H7 (cell line): ENCODE results near the gene WWC1. TPM values are rescaled to one million over a fixed set of nuclear protein-coding genes. Genes with fewer than 3 reads are reported as not detected.

ENCODE experiments used
- DNase-seq: peaks from one replicate; pipeline ENCODE4 v3.0.0; 2012
- H3K27me3 ChIP-seq: 2 replicates; pipeline ENCODE4 v1.6.0; 2011; ENCODE audit warnings: mild to moderate bottlenecking, low read length; ENCODE audit not compliant: control insufficient read depth, insufficient read depth
- H3K36me3 ChIP-seq: replicated peaks from 2 replicates; pipeline ENCODE4 v1.5.1; 2011; ENCODE audit warnings: low read length; ENCODE audit not compliant: control insufficient read depth, insufficient read depth
- H3K4me3 ChIP-seq: 2 replicates; pipeline ENCODE4 v1.5.1; 2011; ENCODE audit warnings: low read depth, mild to moderate bottlenecking, control low read depth, low read length, moderate library complexity; ENCODE audit not compliant: insufficient read depth
- total RNA-seq: library from RNA; depleted of rRNA; stranded (reverse); fragments of >200 nt; shearing (Covaris generic); gene quantifications from 2 replicates; pipeline ENCODE4 v1.2.3, GENCODE V29; 2014

Gene WWC1
- total RNA-seq, 1 experiment from 2014 or later = 15.5 TPM

- no peak for DNase-seq
- H3K27me3 ChIP-seq = no peaks in the 10 kb centered on the region
- H3K4me3 ChIP-seq = no peak overlapping the region
- peaks cover 4% of the 10 kb centered on the region for H3K36me3 ChIP-seq
Observed at GRCh38 chr5:168401226-168401625, 109.8 kb downstream of the WWC1 start.

GRCh38 chr5:168401880-168402279, 110.4 kb downstream of the WWC1 start:
- Histone ChIP-seq H3K27me3 (no peaks in the 10 kb centered on the region), H3K36me3 (peaks cover 4% of the 10 kb centered on the region), H3K4me3 (no peak overlapping the region)
- DNase-seq = no peak

GRCh38 chr5:168404365-168404764, 112.9 kb downstream of the WWC1 start:
- H3K36me3 ChIP-seq = peaks cover 8% of the 10 kb centered on the region
- no peak overlapping the region for H3K4me3 ChIP-seq
- no peaks in the 10 kb centered on the region for H3K27me3 ChIP-seq
- DNase-seq = no peak

- H3K27me3 ChIP-seq = no peaks in the 10 kb centered on the region
Observed at GRCh38 chr5:168407211-168407610, 115.8 kb downstream of the WWC1 start.

GRCh38 chr5:168408561-168409305, 117.3 kb downstream of the WWC1 start:
- no peaks in the 10 kb centered on the region for H3K27me3 ChIP-seq
- H3K4me3 ChIP-seq = no peak overlapping the region
- no peak for DNase-seq
- peaks cover 7% of the 10 kb centered on the region for H3K36me3 ChIP-seq

More at GRCh38 chr5:168407211-168407610, 115.8 kb downstream of the WWC1 start:
- Histone ChIP-seq H3K36me3 (peaks cover 7% of the 10 kb centered on the region), H3K4me3 (no peak overlapping the region)
- DNase-seq = no peak

- no peak overlapping the region for H3K4me3 ChIP-seq
Observed at GRCh38 chr5:168409591-168410458, 118.4 kb downstream of the WWC1 start.

GRCh38 chr5:168411871-168412270, 120.4 kb downstream of the WWC1 start:
- no peak overlapping the region for H3K4me3 ChIP-seq
- peaks cover 8% of the 10 kb centered on the region for H3K36me3 ChIP-seq
- no peak for DNase-seq
- no peaks in the 10 kb centered on the region for H3K27me3 ChIP-seq

More at GRCh38 chr5:168409591-168410458, 118.4 kb downstream of the WWC1 start:
- no peaks in the 10 kb centered on the region for H3K27me3 ChIP-seq
- H3K36me3 ChIP-seq = peaks cover 8% of the 10 kb centered on the region
- no peak for DNase-seq

GRCh38 chr5:168413062-168413461, 121.6 kb downstream of the WWC1 start:
- H3K27me3 ChIP-seq = no peaks in the 10 kb centered on the region
- peaks cover 8% of the 10 kb centered on the region for H3K36me3 ChIP-seq
- H3K4me3 ChIP-seq = no peak overlapping the region
- DNase-seq = no peak

GRCh38 chr5:168413596-168413995, 122.2 kb downstream of the WWC1 start:
- Histone ChIP-seq H3K27me3 (no peaks in the 10 kb centered on the region), H3K4me3 (no peak overlapping the region), H3K36me3 (peaks cover 5% of the 10 kb centered on the region)
- DNase-seq = no peak

GRCh38 chr5:168415401-168415800, 124.0 kb downstream of the WWC1 start:
- Histone ChIP-seq H3K36me3 (peaks cover 1% of the 10 kb centered on the region), H3K27me3 (no peaks in the 10 kb centered on the region), H3K4me3 (no peak overlapping the region)
- no peak for DNase-seq

GRCh38 chr5:168415971-168416370, 124.5 kb downstream of the WWC1 start:
- Histone ChIP-seq H3K36me3 (peaks cover 1% of the 10 kb centered on the region), H3K27me3 (no peaks in the 10 kb centered on the region), H3K4me3 (no peak overlapping the region)
- DNase-seq = no peak

- Histone ChIP-seq H3K27me3 (no peaks in the 10 kb centered on the region), H3K36me3 (peaks cover 1% of the 10 kb centered on the region), H3K4me3 (no peak overlapping the region)
- DNase-seq = no peak
Observed at GRCh38 chr5:168417731-168418429, 126.4 kb downstream of the WWC1 start.

- DNase-seq = no peak
- Histone ChIP-seq H3K36me3 (no peaks in the 10 kb centered on the region; the same call in none of the 2 replicates), H3K4me3 (no peak overlapping the region), H3K27me3 (no peaks in the 10 kb centered on the region)
Observed at GRCh38 chr5:168420461-168420860, 129.0 kb downstream of the WWC1 start.

GRCh38 chr5:168422431-168422830, 131.0 kb downstream of the WWC1 start:
- Histone ChIP-seq H3K4me3 (no peak overlapping the region), H3K27me3 (no peaks in the 10 kb centered on the region), H3K36me3 (no peaks in the 10 kb centered on the region; the same call in none of the 2 replicates)
- DNase-seq = peak; percentile 62
